Measurements from ENCODE around the gene RTEL1.

The RTEL1 gene

DNA sequence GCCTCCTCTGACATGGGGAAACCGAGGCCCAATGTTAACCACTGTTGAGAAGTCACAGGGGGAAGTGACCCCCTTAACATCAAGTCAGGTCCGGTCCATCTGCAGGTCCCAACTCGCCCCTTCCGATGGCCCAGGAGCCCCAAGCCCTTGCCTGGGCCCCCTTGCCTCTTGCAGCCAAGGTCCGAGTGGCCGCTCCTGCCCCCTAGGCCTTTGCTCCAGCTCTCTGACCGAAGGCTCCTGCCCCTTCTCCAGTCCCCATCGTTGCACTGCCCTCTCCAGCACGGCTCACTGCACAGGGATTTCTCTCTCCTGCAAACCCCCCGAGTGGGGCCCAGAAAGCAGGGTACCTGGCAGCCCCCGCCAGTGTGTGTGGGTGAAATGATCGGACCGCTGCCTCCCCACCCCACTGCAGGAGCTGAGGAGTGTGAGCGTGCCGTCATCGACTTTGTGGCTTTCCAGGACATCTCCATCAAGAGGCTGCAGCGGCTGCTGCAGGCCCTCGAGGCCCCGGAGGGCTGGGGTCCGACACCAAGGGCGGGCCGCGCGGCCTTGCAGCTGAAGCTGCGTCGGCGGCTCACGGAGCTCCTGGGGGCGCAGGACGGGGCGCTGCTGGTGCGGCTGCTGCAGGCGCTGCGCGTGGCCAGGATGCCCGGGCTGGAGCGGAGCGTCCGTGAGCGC, 39.9 kb downstream of the RTEL1 start:
- H2AFZ ChIP-seq (ENCODE audit: low read length), result no peak overlapping the region

GRCh38 chr20:63698739-63699465, 40.8 kb downstream of the RTEL1 start:
- H3F3A ChIP-seq (ENCODE audit: insufficient read depth, low read length), result no peaks in the 10 kb centered on the region
- no peak overlapping the region for H3K27ac ChIP-seq (ENCODE audit: low read depth, low read length, poor library complexity, severe bottlenecking)
- H3K9me2 ChIP-seq (ENCODE audit: low read depth, low read length), result no peaks in the 10 kb centered on the region
- no peak overlapping the region for H3K4me2 ChIP-seq (ENCODE audit: low read length)
- H3K27me3 ChIP-seq (ENCODE audit: insufficient read depth, low read length), result no peaks in the 10 kb centered on the region
- no peaks in the 10 kb centered on the region for H4K20me1 ChIP-seq (ENCODE audit: insufficient read depth, low read length)
- no peaks in the 10 kb centered on the region for H3K4me1 ChIP-seq (ENCODE audit: insufficient read depth, low read length, severe bottlenecking)
- H3K79me2 ChIP-seq (ENCODE audit: insufficient read depth, low read length), result no peaks in the 10 kb centered on the region
- H3K9ac ChIP-seq (ENCODE audit: low read length), result no peak overlapping the region
- TF ChIP-seq, protein P1, sequence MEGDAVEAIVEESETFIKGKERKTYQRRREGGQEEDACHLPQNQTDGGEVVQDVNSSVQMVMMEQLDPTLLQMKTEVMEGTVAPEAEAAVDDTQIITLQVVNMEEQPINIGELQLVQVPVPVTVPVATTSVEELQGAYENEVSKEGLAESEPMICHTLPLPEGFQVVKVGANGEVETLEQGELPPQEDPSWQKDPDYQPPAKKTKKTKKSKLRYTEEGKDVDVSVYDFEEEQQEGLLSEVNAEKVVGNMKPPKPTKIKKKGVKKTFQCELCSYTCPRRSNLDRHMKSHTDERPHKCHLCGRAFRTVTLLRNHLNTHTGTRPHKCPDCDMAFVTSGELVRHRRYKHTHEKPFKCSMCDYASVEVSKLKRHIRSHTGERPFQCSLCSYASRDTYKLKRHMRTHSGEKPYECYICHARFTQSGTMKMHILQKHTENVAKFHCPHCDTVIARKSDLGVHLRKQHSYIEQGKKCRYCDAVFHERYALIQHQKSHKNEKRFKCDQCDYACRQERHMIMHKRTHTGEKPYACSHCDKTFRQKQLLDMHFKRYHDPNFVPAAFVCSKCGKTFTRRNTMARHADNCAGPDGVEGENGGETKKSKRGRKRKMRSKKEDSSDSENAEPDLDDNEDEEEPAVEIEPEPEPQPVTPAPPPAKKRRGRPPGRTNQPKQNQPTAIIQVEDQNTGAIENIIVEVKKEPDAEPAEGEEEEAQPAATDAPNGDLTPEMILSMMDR (IDR thresholded peaks at IDR 0.05; ENCODE audit: low read length), result no peak
- TF ChIP-seq EZH2 (IDR thresholded peaks at IDR 0.05; ENCODE audit: borderline replicate concordance, low read length), result no peak
- no peaks in the 10 kb centered on the region for H3K9me3 ChIP-seq (ENCODE audit: low read length)
- no peak overlapping the region for H2AFZ ChIP-seq (ENCODE audit: low read length)
- H3K36me3 ChIP-seq (ENCODE audit: insufficient read depth, low read length), result peaks cover 6% of the 10 kb centered on the region; the same call in 1 of the 2 replicates
- no peak overlapping the region for H3K4me3 ChIP-seq (ENCODE audit: low read depth, low read length, poor library complexity, severe bottlenecking)

More for the DNA sequence above, 39.9 kb downstream of the RTEL1 start:
- Histone ChIP-seq H3K4me2 (ENCODE audit: low read length) (no peak overlapping the region), H3K27me3 (ENCODE audit: insufficient read depth, low read length) (no peaks in the 10 kb centered on the region), H3K4me1 (ENCODE audit: insufficient read depth, low read length, severe bottlenecking) (no peaks in the 10 kb centered on the region), H3K9me3 (ENCODE audit: low read length) (no peaks in the 10 kb centered on the region), H3K9ac (ENCODE audit: low read length) (no peak overlapping the region), H4K20me1 (ENCODE audit: insufficient read depth, low read length) (no peaks in the 10 kb centered on the region), H3F3A (ENCODE audit: insufficient read depth, low read length) (no peaks in the 10 kb centered on the region), H3K4me3 (ENCODE audit: low read depth, low read length, poor library complexity, severe bottlenecking) (no peak overlapping the region), H3K9me2 (ENCODE audit: low read depth, low read length) (no peaks in the 10 kb centered on the region), H3K79me2 (ENCODE audit: insufficient read depth, low read length) (no peaks in the 10 kb centered on the region), H3K27ac (ENCODE audit: low read depth, low read length, poor library complexity, severe bottlenecking) (no peak overlapping the region), H3K36me3 (ENCODE audit: insufficient read depth, low read length) (no peaks in the 10 kb centered on the region; the same call in 1 of the 2 replicates)
- TF ChIP-seq EZH2 (IDR thresholded peaks at IDR 0.05; ENCODE audit: borderline replicate concordance, low read length), result no peak
- TF ChIP-seq, protein P1 (IDR thresholded peaks at IDR 0.05; ENCODE audit: low read length), result no peak

GRCh38 chr20:63699466-63700198, 41.5 kb downstream of the RTEL1 start:
- no peaks in the 10 kb centered on the region for H3K27me3 ChIP-seq (ENCODE audit: insufficient read depth, low read length)
- H3K4me3 ChIP-seq (ENCODE audit: low read depth, low read length, poor library complexity, severe bottlenecking), result no peak overlapping the region
- no peak overlapping the region for H3K4me2 ChIP-seq (ENCODE audit: low read length)
- TF ChIP-seq EZH2 (IDR thresholded peaks at IDR 0.05; ENCODE audit: borderline replicate concordance, low read length), result no peak
- TF ChIP-seq, protein P1 (IDR thresholded peaks at IDR 0.05; ENCODE audit: low read length), result no peak
- H3K36me3 ChIP-seq (ENCODE audit: insufficient read depth, low read length), result peaks cover 13% of the 10 kb centered on the region
- H3K27ac ChIP-seq (ENCODE audit: low read depth, low read length, poor library complexity, severe bottlenecking), result no peak overlapping the region
- H4K20me1 ChIP-seq (ENCODE audit: insufficient read depth, low read length), result no peaks in the 10 kb centered on the region
- no peaks in the 10 kb centered on the region for H3K9me2 ChIP-seq (ENCODE audit: low read depth, low read length)
- no peaks in the 10 kb centered on the region for H3K4me1 ChIP-seq (ENCODE audit: insufficient read depth, low read length, severe bottlenecking)
- H3K9ac ChIP-seq (ENCODE audit: low read length), result no peak overlapping the region
- no peak overlapping the region for H2AFZ ChIP-seq (ENCODE audit: low read length)
- no peaks in the 10 kb centered on the region for H3K79me2 ChIP-seq (ENCODE audit: insufficient read depth, low read length)
- H3F3A ChIP-seq (ENCODE audit: insufficient read depth, low read length), result no peaks in the 10 kb centered on the region
- H3K9me3 ChIP-seq (ENCODE audit: low read length), result no peaks in the 10 kb centered on the region
